ENCODE results near the gene IL10RB. TPM values are rescaled to one million over a fixed set of nuclear protein-coding genes. Genes with fewer than 3 reads are reported as not detected.

Gene IL10RB
- total and polyA plus RNA-seq, 2 of the 13 experiments (the other 11 are each of a cell fraction or from before 2014, with no cell fraction given) = 17.4 to 18.2 TPM

GRCh38 chr21:33266050-33266788 is at the start of gene IL10RB (continued):
- TF ChIP-seq FUBP1 (CRISPR knock-in tag; IDR thresholded peaks at IDR 0.05; ENCODE audit: borderline replicate concordance) (no peak), MEIS2 (CRISPR knock-in tag; IDR thresholded peaks at IDR 0.05) (no peak), ZNF737 (CRISPR knock-in tag; IDR thresholded peaks at IDR 0.05; ENCODE audit: borderline replicate concordance) (no peak), BRCA1 (CRISPR knock-in tag; IDR thresholded peaks at IDR 0.05) (no peak), KDM5B (CRISPR knock-in tag; IDR thresholded peaks at IDR 0.05; ENCODE audit: borderline replicate concordance) (peak; percentile 54; the same call in 1 of the 2 replicates), SMARCC2 (IDR thresholded peaks at IDR 0.05) (no peak), PCBP2 (optimal IDR thresholded peaks at IDR 0.05; ENCODE audit: low read depth, low read length, poor library complexity, severe bottlenecking) (no peak), ZNF816 (CRISPR knock-in tag; IDR thresholded peaks at IDR 0.05; ENCODE audit: borderline replicate concordance) (no peak), ZEB1 (IDR thresholded peaks at IDR 0.05; ENCODE audit: insufficient replicate concordance, low read depth) (no peak), NCOA1 (CRISPR knock-in tag; IDR thresholded peaks at IDR 0.05) (no peak), HIC2 (CRISPR knock-in tag; IDR thresholded peaks at IDR 0.05; ENCODE audit: low read depth) (no peak; the same call in none of the 2 replicates), FOSL1 (CRISPR knock-in tag; IDR thresholded peaks at IDR 0.05; ENCODE audit: borderline replicate concordance) (no peak), ZNF83 (CRISPR knock-in tag; IDR thresholded peaks at IDR 0.05; ENCODE audit: borderline replicate concordance) (no peak), ZNF776 (CRISPR knock-in tag; IDR thresholded peaks at IDR 0.05) (no peak), SALL2 (CRISPR knock-in tag; IDR thresholded peaks at IDR 0.05) (no peak), ZNF33B (CRISPR knock-in tag; IDR thresholded peaks at IDR 0.05) (no peak; the same call in 1 of the 2 replicates), IRX3 (CRISPR knock-in tag; IDR thresholded peaks at IDR 0.05; ENCODE audit: borderline replicate concordance, low read depth) (no peak), ATF1 (CRISPR knock-in tag; IDR thresholded peaks at IDR 0.05) (no peak), DR1 (CRISPR knock-in tag; IDR thresholded peaks at IDR 0.05) (0 out of 2 replicates have a peak, but pooled peaks have one; percentile 28), MAFF (IDR thresholded peaks at IDR 0.05; ENCODE audit: low read depth, low read length) (no peak), AFF4 (CRISPR knock-in tag; IDR thresholded peaks at IDR 0.05) (no peak), IKZF5 (CRISPR knock-in tag; IDR thresholded peaks at IDR 0.05) (0 out of 2 replicates have a peak, but pooled peaks have one; percentile 35)
